A549 treated with dexamethasone at 1 μM for 4 hours (cell line): ENCODE data around the gene NPY4R. TPM values are rescaled to one million over a fixed set of nuclear protein-coding genes. Genes with fewer than 3 reads are reported as not detected.

Experiments used
- total RNA-seq: library from RNA; stranded (reverse); fragments of 200-300 nt; extraction: Qiagen RNA extraction; gene quantifications from 5 replicates; pipeline ENCODE4 v1.2.3, GENCODE V29; 2022

The NPY4R gene, protein sequence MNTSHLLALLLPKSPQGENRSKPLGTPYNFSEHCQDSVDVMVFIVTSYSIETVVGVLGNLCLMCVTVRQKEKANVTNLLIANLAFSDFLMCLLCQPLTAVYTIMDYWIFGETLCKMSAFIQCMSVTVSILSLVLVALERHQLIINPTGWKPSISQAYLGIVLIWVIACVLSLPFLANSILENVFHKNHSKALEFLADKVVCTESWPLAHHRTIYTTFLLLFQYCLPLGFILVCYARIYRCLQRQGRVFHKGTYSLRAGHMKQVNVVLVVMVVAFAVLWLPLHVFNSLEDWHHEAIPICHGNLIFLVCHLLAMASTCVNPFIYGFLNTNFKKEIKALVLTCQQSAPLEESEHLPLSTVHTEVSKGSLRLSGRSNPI
- total RNA-seq = 26.1 to 50.1 TPM (median 42.2 TPM) in 5 replicates

DNA sequence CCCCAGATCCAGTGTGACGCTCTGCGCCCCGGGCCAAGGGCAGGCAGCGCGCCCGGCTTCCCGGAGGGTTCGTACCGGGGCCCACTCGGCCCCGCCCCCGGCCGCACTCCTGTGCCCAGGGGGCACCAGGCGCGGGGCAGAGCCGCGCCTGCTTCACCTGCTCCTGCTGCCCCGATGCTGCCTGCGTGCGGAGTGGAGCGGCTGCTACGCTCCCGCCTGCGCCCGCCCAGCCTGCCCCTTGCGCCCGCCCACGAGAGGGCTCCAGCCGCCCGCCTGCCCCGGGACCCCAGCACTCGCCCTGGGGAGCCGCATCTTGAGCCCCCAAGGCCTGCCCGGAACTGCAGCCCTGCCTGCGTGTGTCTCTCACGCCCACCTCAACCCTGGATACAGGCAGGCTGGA lies at the start of gene NPY4R:
Gene NPY4R, minus strand, starts transcription at position 194 of the 400 bp plus-strand sequence. CDS start 3,323 bp downstream, outside the sequence.

Other genes starting within 250 kb of the NPY4R start
- gene ANTXRL, start 179.0 kb downstream of the NPY4R start, total RNA-seq = 0.15 to 0.46 TPM (median 0.25 TPM) in 5 replicates
- 97.3 to 134 TPM (median 106 TPM) in 5 replicates for gene ANXA8L1, start 90.2 kb downstream of the NPY4R start, total RNA-seq
- 23.8 to 39.9 TPM (median 33.0 TPM) in 5 replicates for gene GPRIN2, start 90.7 kb upstream of the NPY4R start, total RNA-seq
- gene SYT15, start 113.2 kb upstream of the NPY4R start, total RNA-seq = 1.5 to 3.1 TPM (median 3.0 TPM) in 5 replicates